SH-SY5Y (cell line): Measurements from ENCODE around the gene TMC4.

ENCODE experiments used
- GATA2 ChIP-seq: IDR thresholded peaks from 2 replicates; pipeline ENCODE4 v1.6.1; 2011; ENCODE audit warnings: mild to moderate bottlenecking, low read depth, low read length
- GATA3 ChIP-seq: IDR thresholded peaks from 2 replicates; pipeline ENCODE4 v1.6.1; 2011; ENCODE audit warnings: low read depth, mild to moderate bottlenecking, low read length, moderate library complexity

DNA sequence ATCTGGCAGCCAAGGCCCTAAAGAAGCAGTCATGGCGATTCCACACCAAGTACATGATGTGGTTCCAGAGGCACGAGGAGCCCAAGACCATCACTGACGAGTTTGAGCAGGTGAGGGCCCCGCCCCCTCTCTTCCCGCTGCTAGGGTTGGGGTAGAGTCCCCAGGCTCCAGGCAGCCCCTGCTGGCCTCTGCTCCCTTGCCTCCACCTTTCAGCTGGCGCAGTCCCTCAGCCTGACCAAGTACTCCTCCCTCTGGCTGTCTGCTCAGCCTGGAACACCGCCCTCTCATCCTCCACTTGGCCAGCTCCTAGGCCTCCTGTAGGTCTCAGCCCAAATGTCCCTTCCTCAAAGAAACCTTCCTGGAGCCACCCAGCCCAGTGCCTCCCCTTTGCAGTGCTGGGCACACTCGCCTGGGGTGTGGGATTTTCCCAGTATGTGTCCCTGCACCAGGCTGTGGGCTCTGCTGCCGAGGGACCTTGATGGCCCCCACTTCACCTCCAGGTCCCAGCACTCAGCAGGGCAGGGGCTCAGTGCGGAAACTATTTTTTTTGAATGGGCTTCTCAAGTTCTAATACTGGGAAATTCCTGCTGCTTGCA is 19.1 kb downstream of the TMC4 start:
- TF ChIP-seq GATA2 (no peak), GATA3 (no peak)
